HG02973 (cell line): ENCODE data around the gene CTR9.

ENCODE experiments used
- ATAC-seq: cut with Tn5 transposase; IDR thresholded peaks from one replicate; pipeline ENCODE4 v1.9.1; 2021; ENCODE audit warnings: moderate library complexity; ENCODE audit not compliant: unreplicated experiment

The CTR9 gene

DNA sequence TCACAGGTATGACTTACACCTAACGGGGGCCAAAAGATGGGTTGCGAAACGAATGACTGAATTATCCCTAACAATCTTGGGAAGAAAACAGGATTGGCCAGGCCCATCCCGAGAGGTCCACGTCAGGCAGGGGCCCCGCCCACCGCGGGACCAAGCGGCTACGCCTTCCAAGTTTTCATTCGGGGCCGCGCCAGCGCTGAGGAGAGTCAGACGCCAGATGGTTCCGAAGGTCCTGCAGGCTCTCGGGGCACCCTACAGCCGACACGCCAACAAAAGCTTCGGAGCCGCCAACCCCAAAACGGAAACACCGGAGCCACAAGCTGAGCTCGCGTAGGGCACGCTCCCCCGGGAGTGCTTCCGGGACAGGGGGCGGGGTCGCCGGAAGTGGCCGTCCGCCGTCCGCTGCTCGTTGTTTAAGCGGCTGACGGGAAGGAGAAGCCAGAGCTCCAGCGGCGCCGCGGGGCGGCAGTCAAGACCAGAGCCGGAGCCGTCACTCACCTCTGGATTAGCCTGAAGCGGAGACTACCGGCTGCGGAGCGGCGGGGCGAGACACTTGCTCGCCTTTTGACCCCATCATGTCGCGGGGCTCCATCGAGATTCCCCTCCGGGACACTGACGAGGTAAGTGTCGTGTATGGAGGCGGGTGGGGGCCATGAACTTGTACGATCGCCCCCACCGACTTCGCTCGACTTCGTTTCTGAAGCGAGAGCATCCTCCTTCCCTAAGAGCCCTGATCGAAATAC lies at the start of gene CTR9:
TSS of gene CTR9 (plus strand) at position 409 of the 743 bp plus-strand sequence. CDS start at position 576, 167 bp downstream.
- ATAC-seq = peak; percentile 90

DNA sequence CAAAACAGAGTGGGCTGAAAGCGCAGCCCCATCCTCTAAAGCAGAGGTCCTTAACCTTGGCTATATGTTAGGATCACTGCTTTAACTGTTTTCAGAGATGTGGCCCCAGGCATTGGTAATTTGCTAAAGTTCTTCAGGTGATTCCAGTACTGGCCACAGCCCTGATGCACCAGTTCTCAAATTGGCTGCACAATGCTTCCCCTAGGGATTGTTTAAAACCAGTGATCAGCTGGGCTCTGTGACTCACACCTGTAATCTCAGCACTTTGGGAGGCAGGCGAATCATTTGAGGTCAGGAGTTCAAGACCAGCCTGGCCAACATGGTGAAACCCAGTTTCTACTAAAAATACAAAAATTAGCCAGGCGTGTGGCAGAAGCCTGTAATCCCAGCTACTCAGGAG lies 49.1 kb upstream of the CTR9 start:
- ATAC-seq = no peak

- no peak for ATAC-seq
Observed at GRCh38 chr11:10708131-10708530, 42.9 kb upstream of the CTR9 start.

DNA sequence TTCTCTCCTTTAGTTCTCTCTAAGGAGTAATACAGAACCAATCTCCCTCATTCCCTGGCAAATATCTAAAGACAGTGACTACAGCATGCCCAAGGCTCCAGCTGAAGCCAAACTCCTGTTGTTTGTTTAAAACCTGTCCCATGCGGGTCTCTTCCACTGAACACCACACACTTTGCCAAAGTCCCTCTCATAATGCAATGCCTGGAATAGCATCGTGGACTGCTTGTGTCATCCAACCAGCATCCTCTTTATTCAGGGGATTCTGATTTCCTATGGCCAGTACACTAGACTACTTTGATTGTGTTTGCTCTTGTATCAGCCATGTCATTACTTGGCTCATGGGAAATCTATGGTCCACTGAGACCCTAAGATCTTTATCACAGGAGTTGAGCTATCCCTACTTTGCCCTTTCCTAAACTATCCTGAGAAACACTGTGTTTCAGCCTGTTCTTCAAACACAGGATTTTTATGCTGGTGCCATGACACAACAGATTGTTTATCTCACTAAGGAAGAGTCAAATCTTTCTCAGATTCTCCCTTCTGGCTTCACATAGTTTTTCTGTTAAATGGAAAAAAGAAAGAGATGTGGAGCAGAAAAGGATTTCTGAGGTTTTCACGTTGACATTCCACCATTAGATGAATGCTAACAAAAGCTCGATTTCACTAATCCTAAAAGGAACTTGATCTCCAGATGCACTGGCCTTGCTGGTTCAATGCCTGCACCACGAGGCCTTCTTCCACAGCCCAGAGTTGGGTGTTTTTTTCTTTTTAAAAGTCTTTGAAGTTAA lies 41.6 kb upstream of the CTR9 start:
- no peak for ATAC-seq

GRCh38 chr11:10715571-10715970 lies 35.5 kb upstream of the CTR9 start:
- no peak for ATAC-seq

DNA sequence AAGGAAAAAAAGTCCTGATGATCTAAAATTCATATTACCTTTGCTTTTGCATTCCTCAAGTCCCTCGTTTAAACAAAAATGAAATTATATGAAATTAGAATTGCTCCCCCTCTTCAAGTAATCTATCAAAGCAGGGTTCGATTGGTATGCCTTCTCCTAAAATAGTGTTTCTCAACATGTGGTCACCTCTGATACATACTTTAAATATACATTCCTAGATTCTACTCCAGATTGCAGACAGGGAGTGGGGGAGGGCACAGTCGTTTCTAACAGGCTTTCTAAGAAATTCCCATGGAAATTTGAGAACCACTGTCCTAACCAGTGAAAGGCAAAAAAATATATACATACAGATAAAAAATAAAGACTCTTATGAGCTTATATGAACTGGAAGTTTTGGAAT lies 34.9 kb upstream of the CTR9 start:
- no peak for ATAC-seq

- no peak for ATAC-seq
Observed at GRCh38 chr11:10716543-10717259, 34.3 kb upstream of the CTR9 start.

DNA sequence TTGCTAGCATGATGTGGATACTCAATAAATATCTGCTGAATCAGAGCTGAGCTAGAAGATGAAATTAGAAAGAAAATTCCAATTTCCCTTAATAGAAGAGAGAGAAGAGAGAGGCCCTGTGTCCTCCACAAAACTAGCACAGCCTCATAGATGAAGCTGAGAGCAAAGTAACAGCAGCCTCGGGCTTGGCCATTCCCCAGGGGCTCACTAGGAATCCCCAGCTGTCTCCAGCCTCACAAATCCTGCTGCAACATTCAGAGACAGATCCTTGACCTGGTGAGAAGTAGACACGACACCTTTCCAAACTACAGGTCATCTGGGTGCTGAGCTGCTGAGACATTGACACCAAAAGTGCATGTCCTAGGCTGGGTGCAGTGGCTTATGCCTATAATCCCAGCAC lies 31.4 kb upstream of the CTR9 start:
- no peak for ATAC-seq

GRCh38 chr11:10720881-10721376 lies 30.1 kb upstream of the CTR9 start:
- no peak for ATAC-seq

DNA sequence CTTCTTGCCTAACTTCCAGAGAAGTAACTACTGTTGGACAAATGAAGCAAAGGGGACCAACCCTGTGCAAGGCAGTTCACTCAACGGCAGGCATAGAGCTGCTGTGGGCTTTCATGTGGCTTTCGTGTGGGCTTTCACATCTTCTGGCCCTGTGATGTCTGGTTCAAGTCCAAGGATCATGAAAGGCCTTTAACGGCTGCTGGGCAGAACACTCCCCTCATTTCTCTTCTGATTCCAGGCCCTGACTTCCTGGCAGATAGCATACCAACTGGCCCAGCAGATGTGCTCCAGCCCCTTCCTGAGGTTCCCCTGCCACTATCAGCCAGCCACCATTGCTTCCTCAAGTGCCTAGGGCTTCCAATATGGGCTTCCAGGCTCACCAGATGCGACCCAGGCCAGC lies 28.7 kb upstream of the CTR9 start:
- no peak for ATAC-seq

GRCh38 chr11:10725114-10725906 lies 25.7 kb upstream of the CTR9 start:
- no peak for ATAC-seq

GRCh38 chr11:10725907-10726253 lies 25.2 kb upstream of the CTR9 start:
- ATAC-seq = no peak

DNA sequence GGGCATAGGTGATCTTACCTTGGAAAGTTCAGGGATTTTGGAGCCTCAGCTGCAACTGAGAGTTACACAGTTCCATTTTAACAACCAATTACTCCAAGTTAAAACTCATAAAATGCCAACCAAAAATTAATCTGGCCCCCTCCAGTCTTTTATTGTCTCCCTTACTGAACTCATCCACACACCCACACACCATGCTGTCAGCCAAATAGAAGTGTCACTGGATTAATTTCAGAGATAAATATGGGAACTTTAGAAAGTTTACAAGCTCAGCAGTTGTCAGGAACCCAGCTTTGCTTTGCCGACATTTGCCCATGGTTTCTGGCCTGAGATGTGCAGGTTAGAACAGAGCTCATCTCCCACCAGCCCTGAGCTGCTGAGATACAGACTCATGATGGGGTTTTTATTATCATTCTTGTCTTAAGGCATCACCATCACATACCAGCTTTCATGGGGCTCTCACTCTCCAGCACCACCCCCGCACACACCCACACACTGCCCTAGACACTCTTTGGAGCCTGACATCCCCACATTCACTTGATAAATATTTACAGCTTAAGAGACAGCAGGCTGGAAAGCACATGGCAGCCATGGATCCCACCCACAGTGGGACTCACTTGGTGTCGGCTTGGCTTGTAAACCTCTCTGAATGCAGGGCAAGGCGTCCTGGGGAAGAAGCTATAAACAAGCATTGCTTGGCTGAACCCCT lies 23.7 kb upstream of the CTR9 start:
- no peak for ATAC-seq

DNA sequence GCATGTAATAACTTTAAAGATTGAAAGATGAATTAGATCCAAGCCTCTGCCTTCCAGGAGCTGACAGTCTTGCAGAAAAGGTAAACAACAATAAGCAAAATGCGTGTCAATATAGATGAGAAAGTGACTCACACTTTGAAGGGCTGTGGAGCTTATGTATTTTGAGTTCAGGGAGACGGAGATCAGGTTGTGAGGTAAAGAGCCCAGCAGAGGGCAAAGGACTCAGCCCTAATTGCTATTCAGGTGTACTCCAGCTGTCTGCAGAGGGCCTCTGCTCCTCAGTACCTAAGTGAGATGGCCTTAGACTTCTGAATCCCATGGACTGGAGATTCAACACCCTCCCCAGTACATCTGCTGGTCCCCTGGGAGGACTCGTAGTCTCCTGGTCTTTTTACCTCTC lies 22.9 kb upstream of the CTR9 start:
- no peak for ATAC-seq

DNA sequence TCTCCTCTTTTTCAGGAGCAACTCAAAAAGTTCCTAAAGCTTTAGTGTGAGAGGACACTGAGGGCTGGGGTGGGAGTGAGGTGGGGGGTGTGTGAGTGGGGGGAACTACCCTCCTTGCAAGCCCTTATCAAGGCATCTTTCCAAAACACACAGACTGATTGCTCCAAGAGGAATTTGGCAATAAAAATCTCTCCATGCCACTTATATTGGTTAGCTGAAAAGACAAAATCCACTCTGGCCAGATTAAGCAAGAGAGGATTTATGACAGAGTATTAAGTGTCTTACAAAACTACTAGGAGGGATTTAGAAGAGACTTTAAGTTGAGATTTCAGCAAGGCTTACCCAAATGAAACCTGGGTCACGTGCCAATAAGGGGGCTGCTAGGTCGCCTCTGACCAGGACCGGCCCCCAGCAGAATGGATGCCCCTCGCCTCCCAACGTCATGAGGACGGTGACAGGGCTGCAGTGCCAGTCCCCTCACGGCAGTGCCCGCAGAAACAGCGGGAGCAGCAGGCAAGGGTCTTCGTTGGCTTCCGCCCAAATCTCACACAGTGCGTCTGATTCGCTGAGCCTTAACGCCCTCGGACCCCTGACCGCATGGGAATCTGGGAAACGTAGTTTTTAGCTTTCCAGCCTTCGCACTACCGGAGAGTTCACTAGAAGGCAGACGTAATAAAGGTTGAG lies 22.1 kb upstream of the CTR9 start:
- ATAC-seq = no peak

GRCh38 chr11:10730151-10730550 lies 20.9 kb upstream of the CTR9 start:
- no peak for ATAC-seq

GRCh38 chr11:10731064-10731680 lies 19.9 kb upstream of the CTR9 start:
- ATAC-seq = no peak

DNA sequence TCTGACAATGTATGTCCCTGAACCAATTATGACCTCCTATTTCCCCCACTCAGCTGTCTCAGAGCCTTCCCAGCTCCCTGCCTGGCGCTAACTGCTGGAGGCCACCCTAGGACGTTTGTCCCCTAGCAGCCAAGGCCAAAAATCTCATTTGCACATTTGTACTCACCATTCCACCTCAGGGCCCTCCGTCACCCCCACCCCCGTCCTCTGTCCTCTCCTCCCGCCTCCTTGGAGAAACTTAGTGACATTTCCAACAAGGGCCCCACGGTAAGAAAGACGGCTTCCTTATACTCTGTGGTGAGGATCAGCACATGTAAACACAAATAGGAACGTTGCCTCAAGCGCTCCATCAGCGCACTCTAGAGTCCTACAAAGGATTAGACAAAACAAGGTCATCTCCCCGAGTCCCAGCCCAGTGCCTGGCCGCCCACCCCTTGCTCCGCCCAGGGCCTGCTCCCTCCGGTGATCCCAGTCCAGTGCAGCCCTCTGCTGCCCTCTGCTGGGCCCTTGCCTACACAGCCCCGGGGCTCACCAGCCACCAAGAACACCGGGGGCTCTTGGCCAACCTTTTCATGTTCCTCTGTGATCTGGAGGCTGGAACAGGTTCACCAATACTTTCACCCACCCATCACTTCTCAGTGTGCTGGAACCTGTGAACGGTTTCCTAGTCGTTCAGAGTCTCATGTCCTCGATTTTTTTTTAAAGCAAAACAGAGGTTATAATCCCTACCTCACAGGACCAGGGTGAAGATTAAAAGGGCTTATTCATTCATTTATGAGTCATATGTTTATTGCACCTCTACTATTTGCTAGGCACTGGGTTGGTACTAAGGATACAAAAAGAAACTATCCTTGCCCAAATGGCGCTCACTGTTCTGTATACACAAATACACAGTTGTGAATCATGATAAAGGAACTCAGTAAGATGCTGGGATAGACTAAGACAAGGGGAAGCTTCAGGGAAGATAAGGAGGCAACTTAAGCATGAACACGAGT lies 15.3 kb upstream of the CTR9 start:
- ATAC-seq = peak; percentile 95
